Astrocyte (in vitro differentiated cells and primary cell): ENCODE results near the gene DNAH6. TPM values are rescaled to one million over a fixed set of nuclear protein-coding genes. Genes with fewer than 3 reads are reported as not detected.
"Not testable (repeated sequence)": the region's sequence is repeated elsewhere in the genome, so short reads cannot be mapped to it uniquely, and the experiment has no call there.

ENCODE experiments used
- DNase-seq: peaks from one replicate; pipeline ENCODE4 v3.0.0-alpha.2; 2010; ENCODE audit warnings: low read depth
- FAIRE-seq: peaks from 2 replicates; lab custom pipeline; 2011; peaks lifted over from hg19 to GRCh38; lab: Jason Lieb, UNC
- H2AFZ ChIP-seq: 2 replicates; pipeline ENCODE4 v1.6.0; 2012; ENCODE audit warnings: low read depth, low read length, inconsistent platforms
- H3K27ac ChIP-seq: 2 replicates; pipeline ENCODE4 v1.5.1; 2011; ENCODE audit warnings: low read depth, low read length, inconsistent platforms
- H3K27me3 ChIP-seq: 2 replicates; pipeline ENCODE4 v1.6.0; 2011; ENCODE audit warnings: low read length, inconsistent platforms; ENCODE audit not compliant: insufficient read depth
- H3K36me3 ChIP-seq: 2 replicates; pipeline ENCODE4 v1.5.1; 2011; ENCODE audit warnings: low read length, inconsistent platforms; ENCODE audit not compliant: insufficient read depth
- H3K4me1 ChIP-seq: 2 replicates; pipeline ENCODE4 v1.5.1; 2011; ENCODE audit warnings: low read length, inconsistent platforms; ENCODE audit not compliant: insufficient read depth
- H3K4me2 ChIP-seq: 2 replicates; pipeline ENCODE4 v1.6.0; 2012; ENCODE audit warnings: low read length, inconsistent platforms
- H3K4me3 ChIP-seq: 2 replicates; pipeline ENCODE4 v1.5.1; 2011; ENCODE audit warnings: low read depth, mild to moderate bottlenecking, low read length, inconsistent platforms; ENCODE audit not compliant: insufficient read depth
- H3K79me2 ChIP-seq: 2 replicates; pipeline ENCODE4 v1.6.0; 2012; ENCODE audit warnings: mild to moderate bottlenecking, low read length, inconsistent platforms; ENCODE audit not compliant: insufficient read depth
- H3K9ac ChIP-seq: 2 replicates; pipeline ENCODE4 v1.6.0; 2012; ENCODE audit warnings: mild to moderate bottlenecking, low read length, inconsistent platforms
- H3K9me3 ChIP-seq: 2 replicates; pipeline ENCODE4 v1.5.1; 2012; ENCODE audit warnings: low read depth, mild to moderate bottlenecking, low read length, inconsistent platforms; ENCODE audit not compliant: insufficient read depth
- H4K20me1 ChIP-seq: 2 replicates; pipeline ENCODE4 v1.6.0; 2012; ENCODE audit warnings: low read length, inconsistent platforms; ENCODE audit not compliant: insufficient read depth
- H3K27ac Mint-ChIP-seq: one replicate; pipeline ENCODE4 v1.8.0; 2021; ENCODE audit warnings: mild to moderate bottlenecking, mixed read lengths; ENCODE audit not compliant: unreplicated experiment
- H3K27me3 Mint-ChIP-seq: one replicate; pipeline ENCODE4 v1.8.0; 2021; ENCODE audit warnings: low read depth, mixed read lengths; ENCODE audit not compliant: unreplicated experiment
- H3K36me3 Mint-ChIP-seq: one replicate; pipeline ENCODE4 v1.8.0; 2021; ENCODE audit warnings: low read depth, mixed read lengths; ENCODE audit not compliant: unreplicated experiment
- H3K4me1 Mint-ChIP-seq: one replicate; pipeline ENCODE4 v1.8.0; 2021; ENCODE audit warnings: low read depth, mixed read lengths; ENCODE audit not compliant: unreplicated experiment
- H3K4me3 Mint-ChIP-seq: one replicate; pipeline ENCODE4 v1.8.0; 2021; ENCODE audit warnings: mild to moderate bottlenecking, moderate library complexity, mixed read lengths; ENCODE audit not compliant: unreplicated experiment
- H3K9me3 Mint-ChIP-seq: one replicate; pipeline ENCODE4 v1.8.0; 2021; ENCODE audit warnings: mild to moderate bottlenecking, mixed read lengths; ENCODE audit not compliant: unreplicated experiment
- EZH2 ChIP-seq: IDR thresholded peaks from 2 replicates; pipeline ENCODE4 v1.6.1; 2012; ENCODE audit warnings: mild to moderate bottlenecking, low read length, inconsistent platforms; ENCODE audit not compliant: insufficient read depth
- total RNA-seq: library from RNA; stranded (reverse); gene quantifications from 2 replicates; pipeline ENCODE4 v1.2.1, GENCODE V29; 2021
- TF ChIP-seq, protein P1 (sequence below): IDR thresholded peaks from 2 replicates; pipeline ENCODE4 v1.5.1; 2011; ENCODE audit warnings: low read depth, mild to moderate bottlenecking, inconsistent platforms, low read length, moderate library complexity; ENCODE audit not compliant: insufficient read depth

Gene DNAH6
- total RNA-seq, 1 donor from 2014 or later = 0.20 TPM

DNA sequence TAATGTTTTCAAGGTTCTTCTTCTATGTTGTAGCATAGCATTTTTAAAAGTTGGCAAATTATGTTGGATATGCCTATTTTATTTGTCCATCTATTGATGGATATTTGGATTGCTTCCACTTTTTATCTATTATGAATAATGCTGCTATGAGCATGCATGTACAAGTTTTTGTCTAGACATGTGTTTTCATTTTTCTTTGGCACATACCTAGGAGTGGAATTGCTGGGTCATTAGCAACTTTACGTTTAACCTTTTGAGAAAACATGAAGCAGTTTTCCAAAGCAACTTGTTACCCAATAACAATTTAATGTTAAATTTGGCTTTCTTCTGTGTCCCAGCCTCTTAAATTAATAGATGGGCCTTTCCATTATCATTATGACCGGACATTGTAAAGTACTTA, 30.3 kb downstream of the DNAH6 start:
- Histone ChIP-seq H3K9me3 (no peaks in the 10 kb centered on the region), H3K4me2 (no peak overlapping the region), H3K4me1 (no peaks in the 10 kb centered on the region), H3K36me3 (no peaks in the 10 kb centered on the region), H3K4me3 (no peak overlapping the region), H3K27ac (no peak overlapping the region), H3K27me3 (no peaks in the 10 kb centered on the region), H2AFZ (no peak overlapping the region), H3K79me2 (no peaks in the 10 kb centered on the region), H4K20me1 (no peaks in the 10 kb centered on the region), H3K9ac (no peak overlapping the region)
- TF ChIP-seq, protein P1, sequence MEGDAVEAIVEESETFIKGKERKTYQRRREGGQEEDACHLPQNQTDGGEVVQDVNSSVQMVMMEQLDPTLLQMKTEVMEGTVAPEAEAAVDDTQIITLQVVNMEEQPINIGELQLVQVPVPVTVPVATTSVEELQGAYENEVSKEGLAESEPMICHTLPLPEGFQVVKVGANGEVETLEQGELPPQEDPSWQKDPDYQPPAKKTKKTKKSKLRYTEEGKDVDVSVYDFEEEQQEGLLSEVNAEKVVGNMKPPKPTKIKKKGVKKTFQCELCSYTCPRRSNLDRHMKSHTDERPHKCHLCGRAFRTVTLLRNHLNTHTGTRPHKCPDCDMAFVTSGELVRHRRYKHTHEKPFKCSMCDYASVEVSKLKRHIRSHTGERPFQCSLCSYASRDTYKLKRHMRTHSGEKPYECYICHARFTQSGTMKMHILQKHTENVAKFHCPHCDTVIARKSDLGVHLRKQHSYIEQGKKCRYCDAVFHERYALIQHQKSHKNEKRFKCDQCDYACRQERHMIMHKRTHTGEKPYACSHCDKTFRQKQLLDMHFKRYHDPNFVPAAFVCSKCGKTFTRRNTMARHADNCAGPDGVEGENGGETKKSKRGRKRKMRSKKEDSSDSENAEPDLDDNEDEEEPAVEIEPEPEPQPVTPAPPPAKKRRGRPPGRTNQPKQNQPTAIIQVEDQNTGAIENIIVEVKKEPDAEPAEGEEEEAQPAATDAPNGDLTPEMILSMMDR = no peak
- TF ChIP-seq EZH2 = no peak
- H3K27ac Mint-ChIP-seq = no peak overlapping the region
- no peak for FAIRE-seq
- no peaks in the 10 kb centered on the region for H3K27me3 Mint-ChIP-seq
- no peaks in the 10 kb centered on the region for H3K36me3 Mint-ChIP-seq
- H3K4me3 Mint-ChIP-seq = no peak overlapping the region
- DNase-seq = no peak
- H3K9me3 Mint-ChIP-seq = no peaks in the 10 kb centered on the region
- H3K4me1 Mint-ChIP-seq = no peaks in the 10 kb centered on the region

GRCh38 chr2:84548303-84548702, 32.0 kb downstream of the DNAH6 start:
- Mint-ChIP-seq H3K4me1 (no peaks in the 10 kb centered on the region), H3K27me3 (no peaks in the 10 kb centered on the region), H3K27ac (no peak overlapping the region), H3K36me3 (no peaks in the 10 kb centered on the region), H3K9me3 (no peaks in the 10 kb centered on the region), H3K4me3 (no peak overlapping the region)
- no peak overlapping the region for H3K4me3 ChIP-seq
- H3K27ac ChIP-seq = no peak overlapping the region
- no peaks in the 10 kb centered on the region for H3K36me3 ChIP-seq
- H2AFZ ChIP-seq = no peak overlapping the region
- H3K27me3 ChIP-seq = no peaks in the 10 kb centered on the region
- H3K4me2 ChIP-seq = no peak overlapping the region
- no peaks in the 10 kb centered on the region for H3K79me2 ChIP-seq
- TF ChIP-seq, protein P1 = no peak
- TF ChIP-seq EZH2 = no peak
- no peak for FAIRE-seq
- no peaks in the 10 kb centered on the region for H3K9me3 ChIP-seq
- no peaks in the 10 kb centered on the region for H3K4me1 ChIP-seq
- DNase-seq = no peak
- no peak overlapping the region for H3K9ac ChIP-seq
- no peaks in the 10 kb centered on the region for H4K20me1 ChIP-seq

DNA sequence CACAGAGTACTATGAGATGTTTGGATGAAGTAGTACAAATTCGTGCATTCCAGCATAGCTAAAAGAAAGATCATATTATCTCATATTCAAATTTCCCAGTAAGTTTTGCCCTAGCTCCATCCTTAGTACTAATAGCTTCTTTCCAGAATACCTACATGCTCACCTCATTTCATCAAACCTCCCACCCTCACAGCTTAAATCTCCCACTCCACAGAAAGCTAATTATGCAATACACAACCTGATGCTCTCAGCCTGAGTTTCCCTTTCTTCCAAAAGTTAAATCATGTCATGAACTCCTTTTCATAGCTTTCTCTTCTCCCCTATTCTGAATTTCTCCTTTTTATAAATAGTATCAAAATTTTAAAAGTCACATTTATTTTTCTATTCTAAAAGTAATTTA, 34.6 kb downstream of the DNAH6 start:
- Mint-ChIP-seq H3K4me1 (peaks cover 2% of the 10 kb centered on the region), H3K36me3 (no peaks in the 10 kb centered on the region), H3K27me3 (no peaks in the 10 kb centered on the region), H3K9me3 (no peaks in the 10 kb centered on the region), H3K4me3 (no peak overlapping the region), H3K27ac (no peak overlapping the region)
- Histone ChIP-seq H3K4me3 (no peak overlapping the region), H3K79me2 (no peaks in the 10 kb centered on the region), H4K20me1 (no peaks in the 10 kb centered on the region), H3K9me3 (no peaks in the 10 kb centered on the region), H3K27ac (no peak overlapping the region), H3K4me2 (no peak overlapping the region), H3K36me3 (no peaks in the 10 kb centered on the region), H2AFZ (no peak overlapping the region), H3K9ac (no peak overlapping the region), H3K4me1 (no peaks in the 10 kb centered on the region), H3K27me3 (no peaks in the 10 kb centered on the region)
- FAIRE-seq (no peak), DNase-seq (no peak)
- no peak for TF ChIP-seq EZH2
- TF ChIP-seq, protein P1 = no peak

DNA sequence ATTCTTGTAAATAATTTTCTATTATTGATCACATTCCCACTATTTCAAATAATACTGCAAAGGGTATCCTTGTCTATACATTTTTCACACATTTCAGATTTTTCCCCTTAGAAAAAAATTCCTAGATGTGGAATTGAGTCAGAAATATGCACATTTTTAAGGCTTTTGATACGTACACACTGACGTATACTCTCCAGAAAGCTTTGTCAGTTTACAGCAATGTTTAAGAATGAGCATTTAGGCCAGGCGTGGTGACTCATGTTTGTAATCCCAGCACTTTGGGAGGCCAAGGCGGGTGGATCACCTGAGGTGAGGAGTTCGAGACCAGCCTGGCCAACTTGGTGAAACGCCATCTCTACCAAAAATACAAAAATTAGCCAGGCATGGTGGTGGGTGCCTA, 35.2 kb downstream of the DNAH6 start:
- not testable (repeated sequence) for H3K4me1 ChIP-seq, H3K27me3 Mint-ChIP-seq, H3K36me3 ChIP-seq, H3K4me1 Mint-ChIP-seq, H3K36me3 Mint-ChIP-seq, H3K27ac Mint-ChIP-seq, H4K20me1 ChIP-seq, H3K9ac ChIP-seq, H3K4me3 Mint-ChIP-seq, FAIRE-seq, DNase-seq, H2AFZ ChIP-seq, H3K9me3 Mint-ChIP-seq, H3K79me2 ChIP-seq, H3K27ac ChIP-seq, H3K9me3 ChIP-seq, H3K4me2 ChIP-seq, H3K27me3 ChIP-seq, H3K4me3 ChIP-seq
